IMR-90 (cell line): ENCODE data around the gene TBC1D22A. TPM values are rescaled to one million over a fixed set of nuclear protein-coding genes. Genes with fewer than 3 reads are reported as not detected.

Experiments used
- ATAC-seq: fragments of 200-7000 bp; cut with Tn5 transposase; 2 replicates; pipeline ENCODE4 v1.9.1; 2020; ENCODE audit warnings: low read depth, mild to moderate bottlenecking, moderate library complexity
- BruUV-seq: library from RNA; stranded (reverse); fragments of 400-500 nt; replicated peaks from 2 replicates; lab custom pipeline; 2021; lab: Mats Ljungman, UMichigan
- CTCF ChIA-PET: fragments of 300-600 bp; formaldehyde crosslinking; extraction: SDS; loops from one replicate; lab custom pipeline; 2021; ENCODE audit warnings: antibody characterized with exemption; lab: Yijun Ruan, JAX
- POLR2A ChIA-PET: fragments of 300-600 bp; sonication (Branson Sonifier 250); formaldehyde crosslinking; loops from one replicate; lab custom pipeline; 2022; ENCODE audit warnings: antibody characterized with exemption; ENCODE audit not compliant: unreplicated experiment; lab: Charles Lee
- DNase-seq: peaks from one replicate; pipeline ENCODE4 v3.0.0; 2013
- H2AFZ ChIP-seq: replicated peaks from 2 replicates; pipeline ENCODE3; 2013; ENCODE audit warnings: low read length, mild to moderate bottlenecking; ENCODE audit not compliant: poor library complexity
- H2AK5ac ChIP-seq: 2 replicates; pipeline ENCODE4 v1.6.1; 2013; ENCODE audit warnings: low read depth, low read length, inconsistent platforms
- H2AK9ac ChIP-seq: replicated peaks from 2 replicates; pipeline ENCODE3; 2013; ENCODE audit warnings: mild to moderate bottlenecking, low read depth, low read length, moderate library complexity; ENCODE audit not compliant: poor library complexity
- H2BK120ac ChIP-seq: 2 replicates; pipeline ENCODE4 v1.6.1; 2013; ENCODE audit warnings: low read depth, low read length, inconsistent platforms
- H2BK15ac ChIP-seq: 3 replicates; pipeline ENCODE4 v1.6.1; 2013; ENCODE audit warnings: low read depth, low read length, inconsistent platforms
- H2BK20ac ChIP-seq: 2 replicates; pipeline ENCODE4 v1.6.1; 2013; ENCODE audit warnings: low read depth, mild to moderate bottlenecking, inconsistent platforms, low read length, moderate library complexity
- H2BK5ac ChIP-seq: 2 replicates; pipeline ENCODE4 v1.6.1; 2013; ENCODE audit warnings: mild to moderate bottlenecking, low read depth, low read length, inconsistent platforms; ENCODE audit not compliant: poor library complexity, severe bottlenecking
- H3K14ac ChIP-seq: replicated peaks from 2 replicates; pipeline ENCODE4 v1.6.1; 2013; ENCODE audit warnings: low read depth, low read length, inconsistent platforms
- H3K18ac ChIP-seq: 2 replicates; pipeline ENCODE4 v1.6.1; 2013; ENCODE audit warnings: low read depth, low read length, control low read depth
- H3K23ac ChIP-seq: 2 replicates; pipeline ENCODE4 v1.6.1; 2013; ENCODE audit warnings: low read depth, low read length, inconsistent platforms
- H3K27ac ChIP-seq: 2 replicates; pipeline ENCODE4 v1.5.1; 2013; ENCODE audit warnings: mild to moderate bottlenecking, control low read depth, low read length; ENCODE audit not compliant: insufficient read depth
- H3K27me3 ChIP-seq: 2 replicates; pipeline ENCODE4 v1.6.1; 2013; ENCODE audit warnings: low read length; ENCODE audit not compliant: control insufficient read depth, insufficient read depth
- H3K36me3 ChIP-seq: 2 replicates; pipeline ENCODE4 v1.6.1; 2013; ENCODE audit warnings: low read length, mixed read lengths; ENCODE audit not compliant: control insufficient read depth, insufficient read depth
- H3K4ac ChIP-seq: 2 replicates; pipeline ENCODE4 v1.6.1; 2013; ENCODE audit warnings: low read depth, low read length, inconsistent platforms
- H3K4me1 ChIP-seq: 2 replicates; pipeline ENCODE4 v1.6.1; 2013; ENCODE audit warnings: low read length, mixed read lengths; ENCODE audit not compliant: control insufficient read depth, insufficient read depth
- H3K4me2 ChIP-seq: 2 replicates; pipeline ENCODE4 v1.6.1; 2013; ENCODE audit warnings: low read depth, mild to moderate bottlenecking, control low read depth, low read length, moderate library complexity
- H3K4me3 ChIP-seq: 2 replicates; pipeline ENCODE4 v1.5.1; 2013; ENCODE audit warnings: low read depth, mild to moderate bottlenecking, control low read depth, low read length, moderate library complexity; ENCODE audit not compliant: insufficient read depth
- H3K56ac ChIP-seq: 2 replicates; pipeline ENCODE4 v1.6.1; 2013; ENCODE audit warnings: low read length, inconsistent platforms; ENCODE audit not compliant: insufficient read depth; ENCODE audit errors: extremely low read depth
- H3K79me1 ChIP-seq, 2 experiments: 2 replicates each; pipeline ENCODE4 v1.6.1; 2013; ENCODE audit warnings: low read length in 2 of 2, inconsistent platforms in 1 of 2, low read depth in 1 of 2
- H3K9ac ChIP-seq: 2 replicates; pipeline ENCODE4 v1.6.1; 2013; ENCODE audit warnings: low read depth, low read length, control low read depth
- H3K9me1 ChIP-seq: 2 replicates; pipeline ENCODE4 v1.6.1; 2013; ENCODE audit warnings: low read length, inconsistent platforms; ENCODE audit not compliant: insufficient read depth
- H3K9me3 ChIP-seq: 2 replicates; pipeline ENCODE4 v1.6.1; 2013; ENCODE audit warnings: low read length; ENCODE audit not compliant: control insufficient read depth, insufficient read depth
- H4K20me1 ChIP-seq: 2 replicates; pipeline ENCODE4 v1.6.1; 2013; ENCODE audit warnings: low read length, inconsistent platforms; ENCODE audit not compliant: insufficient read depth
- H4K5ac ChIP-seq: 2 replicates; pipeline ENCODE4 v1.6.1; 2013; ENCODE audit warnings: mild to moderate bottlenecking, low read depth, low read length, control low read depth
- H4K8ac ChIP-seq, 2 experiments: 2 replicates each; pipeline ENCODE4 v1.6.1; 2013; ENCODE audit warnings: low read depth in 2 of 2, low read length in 2 of 2, control low read depth in 1 of 2, inconsistent platforms in 1 of 2
- H4K91ac ChIP-seq: 2 replicates; pipeline ENCODE4 v1.6.1; 2013; ENCODE audit warnings: low read depth, low read length, inconsistent platforms; ENCODE audit not compliant: insufficient read depth
- CEBPB ChIP-seq: IDR thresholded peaks from 2 replicates; pipeline ENCODE4 v1.6.1; 2012; ENCODE audit warnings: low read depth, low read length, improper control_type of control experiment
- MAFK ChIP-seq: IDR thresholded peaks from 2 replicates; pipeline ENCODE4 v1.6.1; 2012; ENCODE audit warnings: low read depth, low read length, improper control_type of control experiment
- WGBS, 2 experiments: methylation state at CpG; one replicate each; pipeline versions ENCODE4 v1.1.5 to v1.1.7; 2013; ENCODE audit warnings: missing lambda C conversion rate in 2 of 2; ENCODE audit not compliant: insufficient read length in 1 of 2; ENCODE audit errors: extremely low coverage in 2 of 2; 5-methylcytosine and 5-hydroxymethylcytosine counted together
- dilution Hi-C: fragments of 300-500 bp; cut with HindIII; formaldehyde crosslinking; loops from one replicate; pipeline ENCODE4 v1.14.3; 2018; ENCODE audit warnings: low sequenced_read_pairs; ENCODE audit not compliant: unreplicated experiment
- in situ Hi-C: fragments of 300-500 bp; cut with MboI; formaldehyde crosslinking; loops from 3 replicates; pipeline ENCODE4 v1.14.3; 2019; ENCODE audit warnings: low sequenced_read_pairs, inconsistent platforms, mixed read lengths
- intact Hi-C: fragments of 100-400 bp; cut with micrococcal nuclease; formaldehyde crosslinking; loops from 2 replicates; pipeline ENCODE4 v1.10.0; 2022
- polyA plus RNA-seq, 3 experiments: library from polyadenylated mRNA; depleted of rRNA; stranded (reverse); fragments of >200 nt; gene quantifications; 2 replicates each; pipeline ENCODE4 v1.2.3, GENCODE V29; 2012; ENCODE audit warnings: low replicate concordance in 1 of 3
- total RNA-seq: library from RNA; depleted of rRNA; stranded (reverse); fragments of >200 nt; gene quantifications from 2 replicates; pipeline ENCODE4 v1.2.3, GENCODE V29; 2012

TBC1D22A gene
- total and polyA plus RNA-seq, 2 of the 4 experiments (the other 2 are of a cell fraction): 9.0 to 16.7 TPM

GRCh38 chr22:46907241-46908215 is 145.1 kb downstream of the TBC1D22A start:
- Histone ChIP-seq H2AFZ (peak overlapping the region; percentile 41), H3K9me3 (no peaks in the 10 kb centered on the region), H3K4me1 (peaks cover 2% of the 10 kb centered on the region; the same call in 1 of the 2 replicates), H3K23ac (no peak overlapping the region), H2BK15ac (no peak overlapping the region), H3K27ac (no peak overlapping the region), H4K5ac (no peak overlapping the region), H3K4me2 (no peak overlapping the region), H2BK120ac (no peak overlapping the region), H3K9me1 (peaks cover 5% of the 10 kb centered on the region; the same call in 1 of the 2 replicates), H2AK5ac (no peak overlapping the region), H2BK20ac (no peak overlapping the region), H3K4ac (no peak overlapping the region), H3K4me3 (no peak overlapping the region), H4K20me1 (peaks cover 7% of the 10 kb centered on the region), H3K14ac (no peak overlapping the region), H4K91ac (no peak overlapping the region), H3K9ac (no peak overlapping the region), H2AK9ac (no peak overlapping the region), H3K79me1 (peaks cover 9 to 20% of the 10 kb centered on the region in 2 experiments; a peak in 3 of 4 replicates), H3K27me3 (no peaks in the 10 kb centered on the region), H3K56ac (no peak overlapping the region), H3K18ac (no peak overlapping the region), H4K8ac (no peak overlapping the region), H2BK5ac (no peak overlapping the region), H3K36me3 (peaks cover 11% of the 10 kb centered on the region)
- ATAC-seq (no peak), DNase-seq (no peak)
- TF ChIP-seq CEBPB (no peak), MAFK (no peak)
- CTCF ChIA-PET: no interaction called here
- POLR2A ChIA-PET: no interaction called here
- dilution Hi-C loops: no loop called here
- in situ Hi-C loops: no loop called here
- WGBS, 2 experiments: 97% methylated on average over 7 of the region's 24 CpGs; no CpG with 5 or more reads in 1 of the 2 experiments
- intact Hi-C loops: no loop called here
- no TSS peak for BruUV-seq
